Activated CD8-positive, alpha-beta memory T cell treated with anti-CD3 and anti-CD28 coated beads for 4 hours (primary cell): Measurements from ENCODE around the gene DVL1.

Experiments used
- DNase-seq, 2 donors: peaks; one replicate each; pipeline ENCODE4 v3.0.0-alpha.2; 2020; ENCODE audit warnings: low read depth in 2 of 2

DVL1 gene

DNA sequence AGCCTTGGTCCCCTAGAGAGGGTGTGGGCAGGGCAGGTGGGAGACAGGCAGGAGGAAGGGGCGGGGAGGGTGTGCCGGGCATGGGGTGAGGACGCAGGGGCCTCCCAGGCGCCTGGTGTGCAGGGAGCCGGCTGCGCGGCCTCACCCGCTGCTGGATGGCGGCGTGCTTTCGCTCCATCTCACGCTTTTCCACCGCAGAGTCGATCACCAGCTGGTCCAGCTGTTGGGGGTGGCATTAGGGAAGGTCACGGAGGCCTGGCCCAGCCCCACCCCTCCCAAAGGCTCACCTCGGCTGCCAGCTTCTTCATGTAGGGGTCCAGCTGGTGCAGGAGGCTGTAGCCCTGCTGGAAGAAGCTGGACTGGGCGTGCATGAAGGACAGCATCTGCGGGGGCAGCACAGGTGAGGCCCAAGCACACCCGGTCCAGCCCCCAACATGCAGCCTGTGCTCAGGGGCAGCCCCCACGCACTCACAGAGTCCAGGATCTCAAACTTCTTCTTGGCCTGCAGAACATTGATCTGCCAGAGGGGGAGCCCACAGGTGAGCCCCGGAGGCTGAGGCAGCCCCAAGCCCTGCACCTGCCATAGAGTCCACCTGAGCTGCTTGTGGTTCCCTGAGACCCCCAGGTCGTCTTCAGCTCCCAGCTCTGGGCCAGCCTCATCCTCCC, 49.4 kb downstream of the DVL1 start:
- DNase-seq, result no peak

DNA sequence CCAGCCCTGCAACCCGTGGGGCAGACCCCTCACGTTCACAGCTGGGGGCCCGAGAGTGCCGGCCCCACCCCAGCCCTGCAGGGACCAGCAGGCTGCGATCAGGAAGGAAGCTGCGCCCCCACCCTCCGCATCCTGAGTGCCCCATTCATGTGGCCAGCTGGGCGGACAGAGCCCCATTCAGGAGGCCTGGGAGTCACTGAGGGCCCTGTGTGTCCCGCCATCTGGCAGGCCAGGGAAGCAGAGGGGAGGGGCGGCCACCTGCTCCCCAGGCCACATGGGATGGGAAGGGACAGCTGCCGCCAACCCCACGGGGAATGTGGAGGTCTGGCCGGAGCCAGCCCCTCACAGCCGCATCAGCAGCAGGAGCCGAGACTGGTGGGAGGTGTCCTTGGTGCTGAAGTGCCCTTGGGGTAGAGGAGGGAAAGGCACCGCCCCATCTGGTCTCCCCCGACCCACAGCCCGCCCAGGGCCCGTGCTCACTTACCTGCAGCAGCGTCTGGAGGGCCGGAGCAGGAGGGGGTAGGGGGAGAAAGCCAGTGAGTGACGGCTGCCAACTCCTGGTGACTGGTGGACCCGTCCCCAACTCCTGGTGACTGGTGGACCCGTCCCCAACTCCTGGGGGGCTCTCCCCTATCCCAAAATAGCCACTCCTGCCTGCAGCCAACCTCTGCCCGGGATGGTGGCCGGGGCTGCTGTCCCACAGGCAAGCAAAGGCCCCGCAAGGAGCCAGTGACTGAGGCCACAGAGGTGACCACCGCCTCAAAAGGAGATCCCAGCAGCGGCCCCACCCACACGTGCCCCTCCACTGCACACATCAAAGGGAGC, 50.1 kb downstream of the DVL1 start:
- no peak for DNase-seq

DNA sequence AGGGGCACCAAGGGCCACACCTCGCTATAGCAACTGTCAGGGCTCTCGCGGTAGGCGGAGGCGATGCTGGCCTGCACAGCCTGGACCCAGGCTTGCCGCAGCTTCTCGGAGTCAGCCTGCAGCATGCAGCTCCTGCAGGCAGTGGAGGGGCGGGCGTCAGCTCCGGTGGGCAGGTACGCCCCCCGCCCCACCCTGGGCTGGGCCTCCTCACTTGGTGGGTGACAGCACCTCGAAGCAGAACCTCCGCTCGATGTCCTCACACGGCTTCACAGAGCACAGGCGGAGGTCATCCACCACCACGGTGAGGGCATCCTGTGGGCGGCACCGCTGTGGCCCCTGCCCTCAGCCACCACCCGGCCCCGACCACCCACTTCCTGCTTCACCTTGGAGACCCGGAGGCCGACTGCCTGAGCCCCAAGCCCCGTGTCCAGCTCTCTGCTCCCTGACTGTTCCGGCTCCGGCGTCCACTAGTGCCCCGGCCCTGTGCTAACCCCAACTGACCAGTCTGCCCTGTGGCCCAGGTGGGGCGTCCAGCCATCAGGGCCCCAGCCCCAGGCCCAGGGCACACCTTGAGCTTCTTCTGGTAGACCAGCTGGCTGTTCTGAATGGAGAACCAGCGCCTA, 51.3 kb downstream of the DVL1 start:
- no peak for DNase-seq

DNA sequence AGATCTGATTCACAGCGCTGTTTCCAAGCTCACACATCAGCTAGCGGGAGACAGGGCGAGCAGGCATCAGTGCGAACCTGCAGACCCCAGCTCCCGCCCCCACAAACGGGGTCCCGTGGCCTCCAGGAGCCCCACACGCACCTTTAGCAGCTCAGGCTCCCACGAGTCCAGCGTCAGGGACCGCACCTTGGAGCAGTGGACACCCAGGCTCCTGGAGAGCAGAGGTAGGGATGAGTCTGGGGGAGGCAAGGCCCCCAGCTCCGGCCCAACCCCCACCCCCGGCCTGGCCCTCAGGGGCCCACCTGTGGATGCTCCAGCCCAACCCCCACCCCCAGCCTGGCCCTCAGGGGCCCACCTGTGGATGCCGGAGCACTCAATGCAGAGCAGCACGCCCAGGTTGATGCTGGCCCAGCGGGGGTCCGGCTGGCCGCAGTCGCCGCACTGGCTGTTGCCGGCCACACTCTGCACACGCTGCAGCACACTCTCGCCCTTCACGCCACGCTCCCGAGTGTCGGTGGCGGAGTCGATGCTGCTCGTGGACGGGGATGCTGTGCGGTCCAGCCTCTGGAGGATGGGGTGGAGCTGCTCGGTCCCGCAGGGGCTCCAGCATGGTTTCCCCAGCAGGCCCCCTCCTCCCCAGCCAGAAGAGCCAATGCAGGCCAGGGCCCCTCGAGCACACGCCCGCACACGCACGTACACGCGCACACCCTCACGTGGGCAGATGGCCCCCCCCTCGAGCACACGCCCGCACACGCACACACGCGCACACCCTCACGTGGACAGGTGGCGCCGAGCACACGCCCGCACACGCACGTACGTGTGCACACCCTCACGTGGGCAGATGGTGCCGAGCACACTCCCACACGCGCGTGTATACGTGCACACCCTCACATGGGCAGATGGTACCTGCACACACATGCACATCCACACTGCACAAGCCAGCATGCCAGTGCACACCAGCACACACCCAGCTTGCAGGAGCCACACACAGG, 52.9 kb downstream of the DVL1 start:
- no peak for DNase-seq

DNA sequence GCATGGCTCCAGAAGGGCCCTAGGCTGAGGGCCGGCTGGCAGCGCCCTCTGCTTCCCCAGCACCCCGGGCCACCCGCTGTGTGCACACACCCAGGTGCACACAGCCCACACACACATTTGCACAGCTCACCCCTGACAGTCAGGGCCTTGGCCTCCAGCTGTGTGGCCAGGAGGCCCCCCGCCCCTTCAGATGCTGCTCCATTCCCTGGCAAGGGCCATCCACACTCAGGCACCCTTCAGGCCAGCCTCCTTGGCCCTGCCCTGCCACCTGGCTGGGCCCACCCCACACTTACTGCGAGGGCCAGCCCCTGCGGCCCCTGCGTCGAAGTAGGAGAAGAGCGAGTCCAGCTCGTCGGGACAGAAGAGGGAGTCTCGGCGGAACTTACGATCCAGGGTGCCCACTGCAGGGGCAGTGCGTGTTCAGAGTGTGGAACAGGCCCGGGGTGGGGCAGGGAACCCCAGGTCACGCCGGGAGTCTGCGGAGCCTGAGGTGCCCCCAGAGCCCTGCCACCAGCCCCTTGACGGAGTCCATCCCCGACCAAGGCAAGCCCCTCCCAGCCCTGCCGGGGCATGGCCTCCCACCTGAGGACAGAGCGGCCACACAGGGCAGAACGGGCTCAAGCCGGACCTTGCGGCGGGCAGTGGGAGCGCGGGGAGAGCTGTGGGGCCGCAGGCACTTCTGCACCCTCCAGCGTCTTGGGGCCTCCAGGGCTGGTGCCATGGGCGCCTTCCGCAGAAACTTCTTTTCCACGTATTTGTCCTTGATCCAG, 53.9 kb downstream of the DVL1 start:
- DNase-seq, result no peak

DNA sequence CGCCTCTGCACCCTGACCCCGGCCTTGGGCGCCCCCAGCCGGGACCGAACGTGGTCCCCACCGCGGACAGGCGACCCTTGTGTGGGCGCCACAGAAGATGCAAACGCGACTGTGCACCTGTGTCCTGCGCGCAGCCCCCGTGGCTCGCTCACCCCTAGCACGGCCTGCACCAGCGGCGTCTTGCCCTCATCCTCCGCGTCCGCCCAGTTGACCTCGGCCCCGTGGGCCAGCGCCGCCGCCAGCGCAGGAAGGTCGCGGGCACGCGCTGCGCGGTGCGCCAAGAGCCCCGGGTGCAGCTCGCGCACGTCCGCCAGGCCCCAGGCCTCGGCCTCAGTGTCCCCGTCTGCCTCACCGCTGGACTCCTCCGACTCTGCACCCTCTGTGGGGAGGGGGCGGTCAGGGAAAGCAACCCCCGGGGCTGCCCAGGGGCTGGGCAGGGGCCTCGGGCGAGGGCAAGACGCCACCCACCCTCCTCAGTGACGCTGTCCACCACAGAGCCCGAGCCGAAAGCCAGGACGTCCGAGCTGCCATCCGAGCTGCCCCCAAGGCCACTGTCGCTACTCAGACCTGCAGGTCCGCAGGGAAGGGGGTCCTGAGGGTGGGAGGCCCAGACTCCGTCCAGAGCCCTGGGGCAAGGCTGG, 54.8 kb downstream of the DVL1 start:
- DNase-seq, result no peak

DNA sequence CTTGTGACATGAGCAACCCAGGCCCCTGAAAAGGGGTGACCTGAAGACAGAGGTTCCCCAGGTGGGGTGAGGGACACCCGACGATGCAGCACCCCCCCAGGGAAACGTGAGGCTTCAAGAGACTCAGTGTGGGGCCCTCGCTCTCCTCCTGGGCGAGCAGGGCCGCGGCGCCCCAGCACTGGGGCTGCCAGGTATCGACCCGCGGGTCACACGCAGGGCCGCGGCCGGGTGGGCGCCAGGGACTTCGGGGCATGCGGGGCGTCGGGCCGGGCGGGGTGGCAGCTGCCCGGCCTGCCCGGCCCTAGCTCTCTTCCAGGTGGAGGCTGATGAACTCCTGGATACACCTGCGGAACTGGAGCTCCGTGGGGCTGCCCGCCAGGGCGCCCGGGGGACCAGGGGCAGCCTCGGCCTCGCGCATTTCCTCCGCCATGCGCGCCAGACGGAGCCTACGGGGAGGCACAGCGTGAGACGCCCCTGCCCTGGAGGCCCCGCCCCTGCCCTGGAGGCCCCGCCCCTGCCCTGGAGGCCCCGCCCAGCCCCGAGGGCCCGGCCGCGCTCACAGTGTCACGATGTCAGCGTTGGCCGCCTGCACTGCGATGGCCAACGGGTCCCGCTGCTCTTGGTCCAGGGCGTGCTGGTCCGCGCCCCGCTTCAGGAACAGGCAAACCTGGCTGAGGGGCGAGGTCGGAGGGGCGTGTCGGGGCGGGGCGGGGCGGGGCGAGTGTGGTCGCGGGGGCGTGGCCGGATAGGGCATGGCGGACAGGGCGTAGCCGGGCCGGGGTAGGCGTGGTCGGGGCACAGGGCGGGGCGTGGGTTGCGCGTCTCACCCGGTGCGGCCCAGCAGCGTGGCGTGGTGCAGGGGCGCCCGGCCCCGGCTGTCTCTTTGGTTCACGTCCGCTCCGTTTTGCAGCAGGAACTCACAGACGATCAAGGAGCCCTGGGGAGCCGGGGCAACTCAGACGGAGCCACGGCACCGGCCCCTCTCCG, 55.7 kb downstream of the DVL1 start:
- DNase-seq, result no peak

DNA sequence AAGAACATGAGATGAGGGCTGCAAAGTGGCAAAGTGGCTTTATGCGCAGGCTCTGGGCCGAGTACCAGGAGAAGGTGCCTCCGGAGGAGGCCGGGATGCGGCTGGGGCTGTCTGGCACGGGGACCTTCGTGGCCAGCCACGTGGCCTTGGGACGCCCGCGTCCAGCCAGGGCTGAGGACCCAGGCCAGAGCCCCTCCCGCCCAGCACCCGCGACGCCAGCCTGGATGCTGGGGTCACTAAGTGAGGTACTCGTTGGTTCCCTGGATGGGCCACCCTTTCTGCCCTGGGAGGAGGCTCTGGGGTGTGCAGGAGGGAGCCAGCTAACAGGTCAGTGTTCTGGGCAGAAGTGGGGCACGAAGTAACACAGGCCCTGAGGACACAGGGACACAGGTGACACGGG, 56.4 kb downstream of the DVL1 start:
- DNase-seq, result no peak

DNA sequence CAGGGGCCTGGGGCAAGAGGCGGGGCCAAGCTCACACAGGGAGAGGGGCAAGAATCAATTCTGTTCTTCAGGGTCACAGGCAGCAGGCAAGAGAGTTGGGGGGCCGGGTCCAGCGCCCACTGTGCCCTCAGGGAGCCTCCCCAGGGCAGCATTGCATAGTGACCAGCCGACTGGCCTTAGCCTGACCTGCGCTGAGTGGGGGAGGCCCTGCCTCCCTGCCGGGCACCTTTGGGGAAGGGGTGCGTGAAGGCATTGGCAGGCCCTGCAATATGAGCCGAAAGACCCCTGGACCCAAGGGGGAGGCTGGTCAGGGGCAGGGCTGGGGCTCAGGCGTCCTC, 56.8 kb downstream of the DVL1 start:
- no peak for DNase-seq

DNA sequence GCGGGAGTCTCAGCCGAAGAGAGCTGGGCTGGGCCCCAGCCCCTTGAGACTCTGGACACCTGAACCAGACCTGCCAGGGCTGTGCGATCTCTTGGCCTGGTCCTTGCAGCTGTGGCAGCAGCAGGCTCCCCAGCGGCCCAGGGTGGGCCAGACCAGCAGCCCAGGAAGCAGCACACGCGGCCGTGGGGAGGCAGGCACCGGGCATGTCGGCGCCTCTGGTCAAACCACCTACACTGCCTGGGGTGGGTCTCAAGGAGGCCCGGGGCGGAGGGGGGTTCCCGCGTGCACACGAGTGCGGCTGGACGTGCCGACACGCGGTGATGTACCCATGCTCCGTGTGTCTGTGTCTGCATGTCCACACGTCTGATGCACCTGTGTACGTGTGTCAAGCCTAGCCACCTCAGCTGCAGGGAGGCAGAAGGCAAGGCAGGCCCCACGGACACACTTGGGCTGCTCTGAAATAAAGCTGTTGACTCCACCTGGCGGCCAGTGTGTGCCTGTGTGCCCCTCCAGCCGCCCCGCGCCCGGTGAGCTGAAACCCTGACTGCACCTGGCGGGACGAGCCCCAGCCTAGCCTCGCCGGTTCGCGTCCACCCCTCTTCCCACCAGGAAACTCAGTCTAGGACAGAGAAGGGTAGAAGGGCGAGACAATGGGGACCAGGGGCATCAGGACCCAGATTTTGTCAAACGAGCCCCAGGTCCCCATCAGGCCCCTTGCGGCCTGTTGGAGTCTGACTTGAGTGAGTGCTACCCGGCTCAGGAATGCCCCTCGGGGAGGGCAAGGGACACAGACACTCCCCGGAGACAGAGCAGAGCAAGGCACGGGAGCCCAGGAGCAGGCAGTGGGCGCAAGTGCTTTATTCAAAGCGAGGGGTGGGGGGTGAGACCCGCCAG, 57.4 kb downstream of the DVL1 start:
- peak in 1 of 2 donors; percentile 41 for DNase-seq

DNA sequence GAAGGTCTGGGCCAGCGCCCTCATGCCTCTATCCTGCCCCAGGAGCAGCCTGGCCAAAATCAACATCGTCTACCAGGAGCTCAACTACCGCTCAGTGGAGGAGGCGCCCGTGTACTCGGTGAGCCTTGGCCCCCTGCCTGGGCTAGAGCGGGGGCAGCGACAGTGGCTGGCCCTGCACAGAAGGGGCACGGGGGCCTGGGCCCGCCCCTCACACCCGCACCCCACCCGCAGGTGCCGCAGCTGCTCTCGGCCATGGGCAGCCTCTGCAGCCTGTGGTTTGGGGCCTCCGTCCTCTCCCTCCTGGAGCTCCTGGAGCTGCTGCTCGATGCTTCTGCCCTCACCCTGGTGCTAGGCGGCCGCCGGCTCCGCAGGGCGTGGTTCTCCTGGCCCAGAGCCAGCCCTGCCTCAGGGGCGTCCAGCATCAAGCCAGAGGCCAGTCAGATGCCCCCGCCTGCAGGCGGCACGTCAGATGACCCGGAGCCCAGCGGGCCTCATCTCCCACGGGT, 58.1 kb downstream of the DVL1 start:
- no peak for DNase-seq

DNA sequence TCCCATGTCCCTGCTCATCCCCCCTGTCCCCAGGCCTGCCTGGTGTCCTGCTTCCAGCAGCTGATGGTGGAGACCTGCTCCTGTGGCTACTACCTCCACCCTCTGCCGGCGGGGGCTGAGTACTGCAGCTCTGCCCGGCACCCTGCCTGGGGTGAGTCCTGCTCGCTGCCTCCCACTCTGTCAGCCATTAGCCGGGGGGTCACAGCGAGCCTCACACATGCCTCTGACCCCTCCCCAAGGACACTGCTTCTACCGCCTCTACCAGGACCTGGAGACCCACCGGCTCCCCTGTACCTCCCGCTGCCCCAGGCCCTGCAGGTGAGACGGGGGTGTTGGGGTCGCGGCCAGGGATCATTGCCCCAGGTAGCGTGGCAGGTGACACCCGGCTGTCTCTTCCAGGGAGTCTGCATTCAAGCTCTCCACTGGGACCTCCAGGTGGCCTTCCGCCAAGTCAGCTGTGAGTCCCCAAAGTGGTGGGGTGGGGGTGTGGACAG, 58.9 kb downstream of the DVL1 start:
- DNase-seq, result no peak

DNA sequence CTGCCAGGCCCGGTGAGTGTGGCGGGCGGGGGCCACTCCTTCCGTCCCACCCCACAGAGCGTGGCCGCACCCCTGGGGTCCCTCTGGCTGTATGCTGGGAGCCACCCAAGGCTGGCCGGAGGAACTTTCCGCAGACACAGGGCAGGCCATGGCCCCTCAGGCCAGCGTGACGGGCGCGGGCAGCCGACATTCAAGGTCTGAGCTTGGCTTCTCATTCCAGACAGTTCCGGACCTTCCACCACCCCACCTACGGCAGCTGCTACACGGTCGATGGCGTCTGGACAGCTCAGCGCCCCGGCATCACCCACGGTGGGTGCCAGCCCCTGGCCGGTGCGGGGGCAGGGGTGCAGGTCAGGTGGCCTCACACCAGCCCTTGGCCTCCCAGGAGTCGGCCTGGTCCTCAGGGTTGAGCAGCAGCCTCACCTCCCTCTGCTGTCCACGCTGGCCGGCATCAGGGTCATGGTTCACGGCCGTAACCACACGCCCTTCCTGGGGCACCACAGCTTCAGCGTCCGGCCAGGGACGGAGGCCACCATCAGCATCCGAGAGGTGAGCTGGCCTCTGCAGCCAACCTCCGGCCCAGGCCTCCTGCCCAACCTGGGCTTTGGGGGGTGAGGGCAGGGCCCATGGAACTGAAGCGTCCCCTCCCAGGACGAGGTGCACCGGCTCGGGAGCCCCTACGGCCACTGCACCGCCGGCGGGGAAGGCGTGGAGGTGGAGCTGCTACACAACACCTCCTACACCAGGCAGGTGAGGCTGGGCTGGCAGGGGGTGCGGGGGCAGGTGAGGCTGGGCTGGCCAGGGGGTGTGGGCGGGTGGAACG, 61.7 kb downstream of the DVL1 start:
- no peak for DNase-seq

DNA sequence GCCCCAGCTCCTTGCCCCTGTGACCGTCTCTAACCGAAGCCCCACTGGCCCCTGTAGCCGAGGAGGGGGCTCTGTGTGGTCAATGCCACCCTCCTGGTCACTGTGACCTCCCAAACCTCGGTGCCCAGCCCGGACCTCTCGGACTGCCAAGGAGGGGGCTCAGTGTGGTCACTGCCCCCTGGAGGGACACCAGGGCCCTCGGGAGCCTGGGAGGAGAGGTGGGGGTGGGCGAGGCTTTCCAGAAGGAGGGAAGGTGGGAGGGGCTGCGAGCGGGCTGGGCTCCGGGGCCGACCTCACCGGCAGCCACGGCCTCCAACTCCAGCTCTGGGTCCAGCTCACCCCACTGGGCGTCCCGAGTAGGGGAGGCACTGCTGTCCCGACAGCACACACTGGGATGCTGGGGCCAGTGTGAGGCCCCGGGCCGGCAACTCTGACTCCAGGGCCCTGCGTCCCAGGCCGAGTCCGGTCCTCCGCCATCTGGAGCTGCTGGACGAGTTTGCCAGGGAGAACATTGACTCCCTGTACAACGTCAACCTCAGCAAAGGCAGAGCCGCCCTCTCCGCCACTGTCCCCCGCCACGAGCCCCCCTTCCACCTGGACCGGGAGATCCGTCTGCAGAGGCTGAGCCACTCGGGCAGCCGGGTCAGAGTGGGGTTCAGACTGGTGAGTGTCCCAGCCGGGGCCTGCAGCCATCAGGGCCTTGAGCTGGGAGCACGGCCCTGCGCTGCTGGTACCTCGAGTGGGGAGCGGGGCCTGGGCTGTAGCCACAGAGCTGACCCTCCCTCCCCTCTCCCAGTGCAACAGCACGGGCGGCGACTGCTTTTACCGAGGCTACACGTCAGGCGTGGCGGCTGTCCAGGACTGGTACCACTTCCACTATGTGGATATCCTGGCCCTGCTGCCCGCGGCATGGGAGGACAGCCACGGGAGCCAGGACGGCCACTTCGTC, 62.6 kb downstream of the DVL1 start:
- DNase-seq, result no peak

DNA sequence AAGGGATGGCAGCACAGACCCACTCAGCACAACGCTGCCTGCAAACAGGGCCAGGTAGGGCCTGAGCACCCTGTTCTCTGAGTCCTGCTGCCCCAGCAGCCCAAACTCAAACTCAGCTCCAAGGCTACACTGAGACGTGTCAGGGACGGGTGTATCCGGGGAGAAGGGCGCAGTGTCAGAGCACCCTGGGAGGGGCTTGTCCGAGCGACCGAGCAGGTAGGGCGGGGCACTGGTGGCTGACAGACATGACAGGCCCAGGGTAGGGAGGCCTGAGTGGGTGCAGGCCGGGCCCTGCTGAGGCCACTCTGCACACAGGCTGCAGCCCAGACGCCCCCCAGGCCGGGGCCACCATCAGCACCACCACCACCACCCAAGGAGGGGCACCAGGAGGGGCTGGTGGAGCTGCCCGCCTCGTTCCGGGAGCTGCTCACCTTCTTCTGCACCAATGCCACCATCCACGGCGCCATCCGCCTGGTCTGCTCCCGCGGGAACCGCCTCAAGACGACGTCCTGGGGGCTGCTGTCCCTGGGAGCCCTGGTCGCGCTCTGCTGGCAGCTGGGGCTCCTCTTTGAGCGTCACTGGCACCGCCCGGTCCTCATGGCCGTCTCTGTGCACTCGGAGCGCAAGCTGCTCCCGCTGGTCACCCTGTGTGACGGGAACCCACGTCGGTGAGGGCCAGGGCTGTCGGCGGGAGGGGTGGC, 63.5 kb downstream of the DVL1 start:
- no peak for DNase-seq
